8988T (cell line): ENCODE data around the gene MS4A4E.
"Not testable (repeated sequence)": the region's sequence is repeated elsewhere in the genome, so short reads cannot be mapped to it uniquely, and the experiment has no call there.

Experiments used
- DNase-seq: peaks from one replicate; pipeline ENCODE4 v3.0.0; 2011

The MS4A4E gene

GRCh38 chr11:60221181-60221580 is 21.8 kb downstream of the MS4A4E start:
- no peak for DNase-seq

GRCh38 chr11:60214386-60214785 is 28.6 kb downstream of the MS4A4E start:
- DNase-seq: no peak

- DNase-seq: no peak
These were observed 31.7 kb downstream of the MS4A4E start for GRCh38 chr11:60211206-60211605.

- no peak for DNase-seq
These were observed 33.0 kb downstream of the MS4A4E start for GRCh38 chr11:60209977-60210376.

- DNase-seq: no peak
These were observed 34.0 kb downstream of the MS4A4E start for GRCh38 chr11:60208951-60209350.

- no peak for DNase-seq
These were observed 34.6 kb downstream of the MS4A4E start for GRCh38 chr11:60208146-60208895.

GRCh38 chr11:60206616-60207015 is 36.3 kb downstream of the MS4A4E start:
- DNase-seq: no peak

GRCh38 chr11:60204922-60205321 is 38.0 kb downstream of the MS4A4E start:
- no peak for DNase-seq

GRCh38 chr11:60201334-60201733 is 41.6 kb downstream of the MS4A4E start:
- not testable (repeated sequence) for DNase-seq

GRCh38 chr11:60197442-60197841 is 45.5 kb downstream of the MS4A4E start:
- no peak for DNase-seq

GRCh38 chr11:60195923-60196368 is 47.0 kb downstream of the MS4A4E start:
- DNase-seq: no peak

GRCh38 chr11:60194511-60194910 is 48.4 kb downstream of the MS4A4E start:
- DNase-seq: no peak

GRCh38 chr11:60193687-60194433 is 49.1 kb downstream of the MS4A4E start:
- DNase-seq: no peak

- not testable (repeated sequence) for DNase-seq
These were observed 50.4 kb downstream of the MS4A4E start for GRCh38 chr11:60192564-60192963.

- DNase-seq: not testable (repeated sequence)
These were observed 54.5 kb downstream of the MS4A4E start for GRCh38 chr11:60188481-60188880.

- DNase-seq: not testable (repeated sequence)
These were observed 56.8 kb downstream of the MS4A4E start for GRCh38 chr11:60186128-60186527.

GRCh38 chr11:60185512-60185827 is 57.5 kb downstream of the MS4A4E start:
- not testable (repeated sequence) for DNase-seq

GRCh38 chr11:60184824-60185511 is 58.0 kb downstream of the MS4A4E start:
- DNase-seq: no peak

GRCh38 chr11:60183591-60184205 is 59.2 kb downstream of the MS4A4E start:
- no peak for DNase-seq

GRCh38 chr11:60182541-60183330 is 60.2 kb downstream of the MS4A4E start, which contains the start of gene MS4A6A:
TSS of gene MS4A6A (minus strand) at chr11:60183083. CDS start at chr11:60181727, 1,356 bp downstream.
- DNase-seq: no peak

- DNase-seq: no peak
These were observed 67.1 kb downstream of the MS4A4E start for GRCh38 chr11:60175860-60176275.

- DNase-seq: no peak
These were observed 70.9 kb downstream of the MS4A4E start for GRCh38 chr11:60172011-60172410.
